Stimulated activated naive B cell treated with anti-CD40 and anti-IgM and Interleukin-4, amounts not matched to agents 10 μg/mL and 1 μg/mL and 100 μg/mL, for 72 hours (primary cell): ENCODE results near the gene RASSF10.

Source experiments
- ATAC-seq, 2 donors: fragments of 150-1000 bp; cut with Tn5 transposase; replicated peaks; 2 replicates each; pipeline ENCODE4 v1.10.0; 2021; ENCODE audit warnings: moderate library complexity in 1 of 2
- DNase-seq: peaks from one replicate; pipeline ENCODE4 v3.0.0; 2021
- H3K27ac Mint-ChIP-seq: one replicate; pipeline ENCODE4 v1.8.0; 2022; ENCODE audit warnings: mild to moderate bottlenecking, mixed read lengths
- H3K27me3 Mint-ChIP-seq, 2 donors: one replicate each; pipeline ENCODE4 v1.8.0; 2022; ENCODE audit warnings: mixed read lengths in 2 of 2
- H3K36me3 Mint-ChIP-seq, 2 donors: one replicate each; pipeline ENCODE4 v1.8.0; 2022; ENCODE audit warnings: mixed read lengths in 2 of 2, mild to moderate bottlenecking in 1 of 2
- H3K4me1 Mint-ChIP-seq, 2 donors: one replicate each; pipeline ENCODE4 v1.8.0; 2022; ENCODE audit warnings: mixed read lengths in 2 of 2, mild to moderate bottlenecking in 1 of 2
- H3K4me3 Mint-ChIP-seq, 2 donors: one replicate each; pipeline ENCODE4 v1.8.0; 2022; ENCODE audit warnings: mild to moderate bottlenecking in 2 of 2, mixed read lengths in 2 of 2, moderate library complexity in 1 of 2
- H3K9me3 Mint-ChIP-seq, 2 donors: one replicate each; pipeline ENCODE4 v1.8.0; 2022; ENCODE audit warnings: mixed read lengths in 2 of 2, mild to moderate bottlenecking in 1 of 2

The RASSF10 gene

GRCh38 chr11:12981676-12982522, 27.2 kb upstream of the RASSF10 start:
- Mint-ChIP-seq H3K4me1 (no peaks in the 10 kb centered on the region), H3K27me3 (peaks cover 10 to 15% of the 10 kb centered on the region in 2 donors), H3K27ac (no peak overlapping the region), H3K36me3 (no peaks in the 10 kb centered on the region), H3K4me3 (no peak overlapping the region), H3K9me3 (no peaks in the 10 kb centered on the region)
- DNase-seq (no peak), ATAC-seq (no peak)

GRCh38 chr11:12983336-12983735, 25.8 kb upstream of the RASSF10 start:
- DNase-seq (no peak), ATAC-seq (no peak)
- Mint-ChIP-seq H3K27ac (no peak overlapping the region), H3K9me3 (no peaks in the 10 kb centered on the region), H3K4me3 (no peak overlapping the region), H3K27me3 (peaks cover 10 to 15% of the 10 kb centered on the region in 2 donors), H3K4me1 (no peaks in the 10 kb centered on the region), H3K36me3 (no peaks in the 10 kb centered on the region)

GRCh38 chr11:12986194-12986898, 22.8 kb upstream of the RASSF10 start:
- H3K27me3 Mint-ChIP-seq: peaks cover 10 to 14% of the 10 kb centered on the region in 2 donors
- H3K27ac Mint-ChIP-seq: no peak overlapping the region
- DNase-seq (no peak), ATAC-seq (no peak)
- H3K36me3 Mint-ChIP-seq: no peaks in the 10 kb centered on the region
- no peaks in the 10 kb centered on the region for H3K4me1 Mint-ChIP-seq
- H3K9me3 Mint-ChIP-seq: no peaks in the 10 kb centered on the region
- no peak overlapping the region for H3K4me3 Mint-ChIP-seq

GRCh38 chr11:12989428-12990161, 19.5 kb upstream of the RASSF10 start:
- ATAC-seq (no peak), DNase-seq (no peak)
- H3K36me3 Mint-ChIP-seq: no peaks in the 10 kb centered on the region
- H3K27ac Mint-ChIP-seq: no peak overlapping the region
- H3K27me3 Mint-ChIP-seq: peaks cover 5 to 10% of the 10 kb centered on the region in 2 donors
- no peak overlapping the region for H3K4me3 Mint-ChIP-seq
- H3K4me1 Mint-ChIP-seq: no peaks in the 10 kb centered on the region
- H3K9me3 Mint-ChIP-seq: no peaks in the 10 kb centered on the region

- DNase-seq (no peak), ATAC-seq (no peak)
- Mint-ChIP-seq H3K27me3 (peaks cover 5 to 10% of the 10 kb centered on the region in 2 donors), H3K36me3 (no peaks in the 10 kb centered on the region), H3K9me3 (no peaks in the 10 kb centered on the region), H3K4me1 (no peaks in the 10 kb centered on the region), H3K27ac (no peak overlapping the region), H3K4me3 (no peak overlapping the region)
Observed at GRCh38 chr11:12990162-12990480, 19.0 kb upstream of the RASSF10 start.

GRCh38 chr11:12991426-12991825, 17.7 kb upstream of the RASSF10 start:
- Mint-ChIP-seq H3K36me3 (no peaks in the 10 kb centered on the region), H3K4me1 (no peaks in the 10 kb centered on the region), H3K4me3 (no peak overlapping the region), H3K27me3 (no peaks in the 10 kb centered on the region), H3K27ac (no peak overlapping the region), H3K9me3 (peaks cover 3% of the 10 kb centered on the region in 2 donors)
- ATAC-seq (no peak), DNase-seq (no peak)

- no peak overlapping the region for H3K27ac Mint-ChIP-seq
- peaks cover 3% of the 10 kb centered on the region in 2 donors for H3K9me3 Mint-ChIP-seq
- ATAC-seq (no peak), DNase-seq (no peak)
- H3K4me3 Mint-ChIP-seq: no peak overlapping the region
- H3K27me3 Mint-ChIP-seq: no peaks in the 10 kb centered on the region
- H3K4me1 Mint-ChIP-seq: no peaks in the 10 kb centered on the region
- H3K36me3 Mint-ChIP-seq: no peaks in the 10 kb centered on the region
Observed at GRCh38 chr11:12993626-12994025, 15.5 kb upstream of the RASSF10 start.

- Mint-ChIP-seq H3K36me3 (no peaks in the 10 kb centered on the region), H3K4me1 (no peaks in the 10 kb centered on the region), H3K27me3 (no peaks in the 10 kb centered on the region), H3K4me3 (no peak overlapping the region), H3K9me3 (peaks cover 3% of the 10 kb centered on the region in 2 donors), H3K27ac (no peak overlapping the region)
- ATAC-seq: no peak
- DNase-seq: no peak
Observed at GRCh38 chr11:12994476-12994875, 14.6 kb upstream of the RASSF10 start.

GRCh38 chr11:12995188-12995587, 13.9 kb upstream of the RASSF10 start:
- Mint-ChIP-seq H3K9me3 (peaks cover 3% of the 10 kb centered on the region in 2 donors), H3K27me3 (no peaks in the 10 kb centered on the region), H3K27ac (no peak overlapping the region), H3K4me3 (no peak overlapping the region), H3K4me1 (no peaks in the 10 kb centered on the region), H3K36me3 (no peaks in the 10 kb centered on the region)
- no peak for DNase-seq
- ATAC-seq: no peak

- Mint-ChIP-seq H3K27ac (no peak overlapping the region), H3K27me3 (no peaks in the 10 kb centered on the region), H3K9me3 (peaks cover 3% of the 10 kb centered on the region in 2 donors), H3K4me3 (no peak overlapping the region), H3K36me3 (no peaks in the 10 kb centered on the region), H3K4me1 (no peaks in the 10 kb centered on the region)
- no peak for ATAC-seq
- no peak for DNase-seq
Observed at GRCh38 chr11:12995823-12996222, 13.3 kb upstream of the RASSF10 start.

GRCh38 chr11:12997168-12997567, 11.9 kb upstream of the RASSF10 start:
- H3K36me3 Mint-ChIP-seq: no peaks in the 10 kb centered on the region
- ATAC-seq: no peak
- no peaks in the 10 kb centered on the region for H3K27me3 Mint-ChIP-seq
- no peak overlapping the region for H3K4me3 Mint-ChIP-seq
- H3K9me3 Mint-ChIP-seq: peaks cover 3% of the 10 kb centered on the region in 2 donors
- no peak for DNase-seq
- H3K4me1 Mint-ChIP-seq: no peaks in the 10 kb centered on the region
- H3K27ac Mint-ChIP-seq: no peak overlapping the region

- Mint-ChIP-seq H3K4me1 (no peaks in the 10 kb centered on the region), H3K36me3 (no peaks in the 10 kb centered on the region), H3K27me3 (no peaks in the 10 kb centered on the region), H3K9me3 (peaks cover 3% of the 10 kb centered on the region in 2 donors), H3K27ac (no peak overlapping the region), H3K4me3 (no peak overlapping the region)
- ATAC-seq: no peak
- no peak for DNase-seq
Observed at GRCh38 chr11:12998336-12998735, 10.8 kb upstream of the RASSF10 start.

- H3K27me3 Mint-ChIP-seq: peaks cover 0 to 7% of the 10 kb centered on the region in 2 donors
- ATAC-seq: no peak
Observed at GRCh38 chr11:12999597-12999996, 9.5 kb upstream of the RASSF10 start.

GRCh38 chr11:13000116-13000515, 9.0 kb upstream of the RASSF10 start:
- H3K27ac Mint-ChIP-seq: no peak overlapping the region
- H3K9me3 Mint-ChIP-seq: peaks cover 3% of the 10 kb centered on the region in 2 donors
- no peaks in the 10 kb centered on the region for H3K4me1 Mint-ChIP-seq
- DNase-seq (no peak), ATAC-seq (no peak)
- no peak overlapping the region for H3K4me3 Mint-ChIP-seq
- H3K27me3 Mint-ChIP-seq: peaks cover 0 to 7% of the 10 kb centered on the region in 2 donors
- no peaks in the 10 kb centered on the region for H3K36me3 Mint-ChIP-seq

More at GRCh38 chr11:12999597-12999996, 9.5 kb upstream of the RASSF10 start:
- H3K9me3 Mint-ChIP-seq: peaks cover 3% of the 10 kb centered on the region in 2 donors
- no peaks in the 10 kb centered on the region for H3K36me3 Mint-ChIP-seq
- H3K27ac Mint-ChIP-seq: no peak overlapping the region
- DNase-seq: no peak
- no peaks in the 10 kb centered on the region for H3K4me1 Mint-ChIP-seq
- no peak overlapping the region for H3K4me3 Mint-ChIP-seq
